Glomerular visceral epithelial cell (primary cell): ENCODE measurements around the gene IL37.
A peak's percentile ranks its signal among the peaks of the same experiment; 100 is the strongest.
"Not testable (repeated sequence)": the region's sequence is repeated elsewhere in the genome, so short reads cannot be mapped to it uniquely, and the experiment has no call there.

Experiments
- DNase-seq: peaks from one replicate; pipeline ENCODE4 v3.0.0-alpha.2; 2016; ENCODE audit errors: extremely low spot score

Gene IL37

DNA sequence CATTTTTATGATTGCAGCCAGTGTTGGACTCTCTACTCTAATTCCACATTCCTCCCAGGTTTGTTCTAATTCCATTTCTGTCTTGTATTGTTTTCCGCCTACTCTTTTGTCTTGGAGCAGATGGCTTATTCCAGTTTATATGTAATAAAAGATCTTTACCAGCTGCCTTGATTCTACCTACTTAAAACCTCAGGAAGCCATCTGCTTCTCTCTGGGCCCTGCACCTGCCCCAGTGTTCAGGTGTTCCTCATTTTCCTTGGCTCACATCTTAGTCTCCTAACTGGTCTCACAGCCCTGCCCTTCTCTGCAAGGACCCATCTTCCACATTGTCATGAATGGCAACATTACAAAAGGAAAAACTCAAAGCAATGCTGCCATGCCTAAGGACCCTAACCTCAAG, 21.0 kb upstream of the IL37 start:
- no peak for DNase-seq

GRCh38 chr2:112891385-112891831, 19.6 kb upstream of the IL37 start:
- peak; percentile 87 for DNase-seq

DNA sequence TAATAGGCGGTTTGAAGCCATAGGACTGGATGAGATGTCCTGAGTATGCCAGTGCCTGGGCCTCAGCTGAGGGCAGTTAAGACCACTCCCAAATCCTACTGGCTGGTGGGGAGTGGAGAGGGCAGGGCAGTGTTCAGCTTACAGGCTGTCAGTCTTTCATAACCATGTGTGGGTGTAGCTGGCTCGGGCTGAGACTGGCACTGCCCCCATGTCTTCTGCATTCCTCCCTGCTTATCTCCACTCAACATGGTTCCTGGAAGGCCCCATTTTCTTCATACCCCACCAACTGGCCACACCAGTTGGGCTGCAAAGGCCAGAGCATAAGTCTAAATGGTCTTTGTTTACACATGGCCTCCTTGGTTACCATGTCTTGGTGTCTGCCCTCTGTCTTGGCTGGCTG, 17.2 kb upstream of the IL37 start:
- no peak for DNase-seq

- DNase-seq, result no peak
Observed at GRCh38 chr2:112896909-112897623, 13.9 kb upstream of the IL37 start.

DNA sequence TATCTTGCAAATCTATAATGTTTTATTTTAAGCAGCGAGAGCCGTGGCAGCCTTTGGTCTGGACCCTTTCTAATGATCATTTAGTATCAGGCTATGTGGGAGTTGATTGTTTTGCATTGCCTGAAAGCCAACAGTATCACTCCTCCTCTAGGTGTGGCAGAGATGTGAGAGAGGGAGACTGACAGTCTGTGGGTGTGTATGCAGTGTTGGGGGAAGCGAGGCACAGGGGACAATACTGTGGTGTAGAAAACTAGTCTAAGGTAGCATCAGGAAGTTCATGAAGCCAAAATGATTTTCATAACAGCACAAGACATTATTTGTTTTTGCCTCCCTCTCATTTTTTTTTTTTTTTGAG, 13.4 kb upstream of the IL37 start:
- no peak for DNase-seq

DNA sequence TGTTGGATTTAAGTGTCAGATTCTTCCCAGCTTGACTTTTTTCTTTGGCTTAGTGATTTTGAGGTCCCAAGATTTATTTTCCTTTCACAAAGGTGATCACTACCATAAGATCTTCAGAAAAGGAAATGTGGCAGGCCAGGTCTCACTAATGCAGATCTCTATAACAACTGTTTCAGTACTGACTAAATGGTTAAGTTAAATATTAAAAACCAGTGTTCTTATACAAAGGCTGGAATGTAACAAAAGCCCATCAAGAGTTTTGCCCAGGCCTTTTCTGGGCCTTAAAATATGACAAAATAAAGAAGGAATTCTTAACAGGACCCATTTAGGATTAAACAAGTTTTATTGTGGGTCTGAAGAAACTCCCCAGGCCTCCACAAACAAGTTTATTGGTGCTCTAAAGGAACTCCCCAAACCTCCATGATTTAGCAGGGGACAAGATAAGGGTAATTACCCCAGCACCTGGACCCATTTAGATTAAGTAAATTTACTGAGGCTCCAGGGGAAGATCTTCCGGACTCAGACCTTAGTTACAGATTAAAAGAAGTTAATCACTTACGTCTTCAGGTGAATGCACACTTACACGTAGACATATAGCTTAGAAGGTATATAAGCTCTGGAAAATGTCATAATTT, 9.4 kb upstream of the IL37 start:
- peak; percentile 28 for DNase-seq

DNA sequence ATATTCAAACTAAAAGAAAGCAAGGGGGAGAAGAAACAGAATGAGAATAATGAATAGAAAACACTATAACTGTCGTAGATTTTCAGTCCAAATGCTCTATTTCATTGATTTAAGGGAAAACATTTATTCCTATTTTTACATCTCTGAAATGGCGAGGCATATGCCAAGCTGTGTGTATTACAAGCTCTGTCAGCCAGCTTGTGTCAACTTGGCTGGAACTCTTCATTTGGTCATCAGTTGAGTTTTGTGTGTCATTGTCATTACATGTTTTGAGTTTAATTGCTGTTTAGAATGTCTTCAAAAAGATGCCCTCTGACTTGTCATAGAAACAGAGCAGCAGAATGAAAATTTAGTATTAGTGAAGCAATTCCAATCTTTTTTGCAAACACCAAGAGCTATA, 8.1 kb upstream of the IL37 start:
- no peak for DNase-seq

GRCh38 chr2:112904883-112905282, 6.1 kb upstream of the IL37 start:
- no peak for DNase-seq

- DNase-seq, result peak; percentile 25
Observed at GRCh38 chr2:112906276-112906675, 4.7 kb upstream of the IL37 start.

DNA sequence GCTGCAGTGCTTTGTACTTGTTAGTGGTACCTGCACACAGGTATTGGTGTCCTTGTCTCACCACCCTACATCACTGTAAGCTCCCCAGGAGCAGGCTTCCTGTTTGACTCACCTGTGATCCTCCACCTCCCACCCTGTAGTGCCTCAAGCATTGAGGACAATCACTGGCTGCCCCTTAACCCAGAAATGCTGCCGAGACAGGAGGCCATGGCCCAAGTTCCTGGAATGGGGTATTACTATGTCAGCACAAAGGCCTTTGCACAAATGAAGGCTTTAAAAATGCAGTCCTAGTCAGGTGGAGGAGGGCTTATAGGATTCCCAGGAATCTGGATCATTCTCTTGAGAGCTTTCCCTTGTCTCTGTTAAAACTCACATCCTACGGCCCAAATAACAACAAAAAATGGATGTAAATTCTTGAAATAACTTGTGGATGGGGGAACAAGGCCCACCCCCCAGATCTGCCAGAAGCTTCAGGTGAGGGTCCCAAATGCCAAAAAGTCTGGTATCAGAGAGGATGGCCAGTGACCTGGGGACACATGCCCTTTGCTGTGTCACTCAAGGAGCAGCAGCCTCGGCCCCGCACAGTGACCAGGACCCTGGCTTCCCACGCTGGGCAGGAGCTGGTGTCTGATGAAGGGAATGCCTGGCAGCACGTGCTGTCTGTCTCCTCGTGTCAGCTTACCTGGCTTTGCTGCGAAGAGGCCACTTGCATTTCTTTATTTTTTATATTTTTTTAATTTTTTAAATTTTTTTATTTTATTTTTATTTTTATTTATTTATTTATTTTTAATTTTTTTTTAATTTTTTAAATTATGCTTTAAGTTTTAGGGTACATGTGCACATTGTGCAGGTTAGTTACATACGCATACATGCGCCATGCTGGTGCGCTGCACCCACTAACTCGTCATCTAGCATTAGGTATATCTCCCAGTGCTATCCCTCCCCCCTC, 3.7 kb upstream of the IL37 start:
- no peak for DNase-seq

- not testable (repeated sequence) for DNase-seq
Observed at GRCh38 chr2:112908559-112908958, 2.4 kb upstream of the IL37 start.

DNA sequence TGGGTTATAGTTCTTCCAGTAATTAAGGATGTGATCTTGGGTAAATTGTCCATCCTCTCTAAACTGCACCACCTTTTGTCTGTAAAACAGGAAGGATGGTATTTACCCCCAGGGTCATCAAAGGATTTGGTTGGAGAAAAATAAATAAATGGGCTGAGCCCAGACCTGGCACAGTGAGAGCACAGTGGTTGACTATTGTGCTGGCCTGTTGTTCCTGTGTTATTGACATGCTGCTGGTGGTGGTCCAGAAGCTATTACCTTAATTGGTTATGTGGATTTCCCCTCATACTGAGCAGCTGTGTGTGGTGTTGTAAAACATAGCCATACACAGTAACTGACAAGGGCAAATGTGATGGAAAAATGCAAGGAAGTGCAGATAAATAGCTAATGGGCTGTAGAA, 746 bp upstream of the IL37 start:
- DNase-seq, result no peak

DNA sequence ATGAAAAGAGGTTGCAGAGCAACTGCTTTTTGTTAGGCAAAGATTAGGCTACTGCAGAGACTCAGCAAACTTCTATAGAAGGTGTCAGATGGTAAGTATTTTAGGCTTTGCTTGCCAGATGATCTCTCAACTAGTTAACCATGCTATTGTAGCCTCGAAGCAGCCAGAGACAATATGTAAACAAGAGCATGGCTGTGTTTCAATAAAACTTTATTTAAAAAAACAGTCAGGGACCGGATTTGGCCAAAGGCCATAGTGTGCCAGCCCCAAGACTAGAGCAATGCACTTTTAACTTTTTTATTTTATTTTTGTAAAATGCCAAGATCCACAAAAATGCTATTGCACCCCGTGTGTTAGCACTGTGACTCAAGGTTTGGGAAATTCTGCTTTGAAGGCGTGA, 1.4 kb downstream of the IL37 start:
- no peak for DNase-seq

DNA sequence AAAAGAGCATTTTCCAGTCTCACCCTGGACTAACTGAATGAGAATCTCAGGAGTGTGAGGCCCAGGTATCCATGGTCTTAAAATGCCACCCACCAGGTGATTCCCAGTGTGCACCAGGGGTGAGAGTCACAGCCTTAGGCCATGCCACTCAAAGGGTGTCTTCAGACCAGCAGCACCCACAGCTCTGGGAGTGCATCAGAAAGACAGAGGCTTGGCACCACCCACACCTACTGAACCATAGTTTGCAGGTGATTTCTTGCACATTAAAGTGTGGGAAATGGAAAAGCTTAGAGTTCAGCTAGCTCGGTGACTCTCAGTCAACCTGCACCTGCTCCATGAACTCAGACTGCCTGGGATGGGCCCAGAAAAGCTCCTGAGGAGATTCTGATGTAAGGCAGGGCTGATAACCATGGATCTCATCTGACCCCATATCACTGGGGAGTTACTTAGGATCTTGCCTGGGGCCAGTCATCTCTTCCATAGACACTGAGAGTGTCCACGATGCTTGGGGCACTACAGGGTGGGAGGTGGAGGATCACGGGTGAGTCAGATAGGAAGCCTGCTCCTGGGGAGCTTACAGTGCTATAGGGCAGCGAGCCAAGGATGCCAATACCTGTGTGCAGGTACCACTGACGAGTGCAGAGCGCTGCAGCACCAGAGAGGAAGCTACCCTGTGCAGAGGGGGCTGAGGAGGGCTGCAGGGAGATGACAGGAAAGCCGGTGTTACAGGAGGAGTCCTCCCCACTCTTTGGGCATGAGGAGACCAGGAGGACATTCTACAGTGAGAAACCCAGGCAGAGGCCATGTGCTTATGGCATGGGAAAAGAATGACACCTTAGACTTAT, 4.6 kb downstream of the IL37 start:
- no peak for DNase-seq

DNA sequence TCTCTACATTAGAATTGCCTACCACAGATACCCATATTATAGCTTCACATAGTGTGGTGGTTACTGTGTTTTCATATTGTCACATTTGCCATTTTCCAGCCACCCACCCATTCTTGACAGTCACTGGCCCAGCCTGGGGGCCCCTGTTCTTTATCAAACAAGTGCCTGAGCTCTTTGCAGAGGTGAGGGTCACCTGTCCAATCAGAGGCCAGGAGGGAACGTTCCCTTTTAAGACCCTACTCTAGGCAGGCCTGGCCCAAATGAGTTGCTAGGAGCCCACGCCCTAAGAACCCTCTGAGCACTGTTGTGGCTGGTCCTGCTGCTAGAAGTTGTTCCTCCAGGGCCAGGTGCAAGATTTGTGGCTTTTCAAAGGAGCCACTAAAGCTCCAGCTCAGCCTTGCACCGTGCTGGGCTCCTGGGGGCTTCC, 5.2 kb downstream of the IL37 start:
- no peak for DNase-seq

- no peak for DNase-seq
Observed at GRCh38 chr2:112916625-112917247, 5.8 kb downstream of the IL37 start.

GRCh38 chr2:112917856-112918255, 6.9 kb downstream of the IL37 start:
- DNase-seq, result no peak

- DNase-seq, result no peak
Observed at GRCh38 chr2:112918256-112918655, 7.3 kb downstream of the IL37 start.

DNA sequence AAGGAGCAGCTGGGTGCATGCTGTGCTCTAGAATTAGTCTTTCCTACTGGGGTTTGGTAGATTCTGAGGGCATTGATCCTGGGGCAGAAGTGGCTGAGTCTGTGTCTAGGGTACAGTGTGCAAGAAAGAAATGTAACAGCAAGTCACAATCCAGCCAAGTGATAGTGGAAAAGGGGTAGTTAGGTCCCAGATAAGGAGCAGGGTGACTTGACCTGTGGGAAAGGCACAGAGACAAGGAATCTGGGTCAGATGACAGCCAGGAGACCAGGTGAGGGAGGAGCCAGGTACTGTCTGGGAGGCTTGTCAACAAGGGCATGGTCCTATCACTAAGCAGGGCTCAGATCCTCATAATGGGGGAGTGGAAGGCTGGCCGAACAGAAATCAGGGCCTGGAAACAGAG, 8.1 kb downstream of the IL37 start:
- no peak for DNase-seq

DNA sequence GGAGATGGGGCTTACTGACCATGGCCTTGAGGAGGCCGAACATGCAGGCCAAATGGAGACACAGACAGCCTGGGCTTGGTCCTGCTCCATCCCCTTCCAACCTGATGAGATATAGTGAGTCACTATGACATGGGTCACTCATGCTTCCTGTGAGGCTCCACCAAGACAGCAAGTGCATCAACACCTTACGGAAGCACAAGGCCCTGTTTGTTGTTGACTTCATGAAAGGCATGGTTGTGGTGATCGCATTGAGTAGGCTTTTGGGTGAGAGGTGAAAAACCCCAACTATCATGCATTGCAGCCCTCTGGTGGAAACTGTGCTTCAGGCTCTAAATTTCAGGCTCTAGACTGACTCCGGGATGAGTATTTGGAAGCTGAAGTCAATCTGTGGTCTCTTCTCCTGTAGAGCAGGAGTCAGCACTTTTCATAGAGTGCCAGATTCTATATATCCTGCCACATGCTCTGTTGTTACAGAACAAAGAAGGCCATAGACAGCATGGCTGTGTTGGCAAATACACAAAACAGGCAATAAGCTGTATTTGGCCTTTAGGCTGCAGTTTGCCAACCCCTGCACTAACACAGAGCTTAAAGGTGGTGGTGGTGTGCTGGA, 10.1 kb downstream of the IL37 start:
- DNase-seq, result peak; percentile 29

DNA sequence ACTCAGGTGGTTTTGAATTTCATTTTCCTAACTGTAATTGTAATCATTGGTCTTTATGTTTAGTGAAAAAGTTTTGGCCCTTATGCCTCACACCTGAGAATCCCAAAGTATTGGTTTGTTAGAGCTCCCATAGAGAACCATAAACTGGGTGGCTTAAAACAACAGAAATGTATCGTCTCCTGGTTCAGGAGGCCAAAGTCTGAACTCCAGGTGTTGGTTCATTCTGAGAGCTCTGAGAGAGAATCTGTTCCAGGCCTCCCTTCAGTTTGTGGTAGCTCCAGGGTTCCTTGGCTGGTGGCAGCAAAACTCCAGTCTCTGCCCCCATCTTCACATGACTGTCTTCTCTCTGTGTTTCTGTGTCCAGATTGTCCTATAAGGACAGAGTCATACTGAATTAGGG, 11.0 kb downstream of the IL37 start:
- no peak for DNase-seq
